ENCODE data around the gene EHBP1L1. TPM values are rescaled to one million over a fixed set of nuclear protein-coding genes. Genes with fewer than 3 reads are reported as not detected.

EHBP1L1 gene
- total RNA-seq, 1 donor from 2014 or later, result 52.6 TPM

DNA sequence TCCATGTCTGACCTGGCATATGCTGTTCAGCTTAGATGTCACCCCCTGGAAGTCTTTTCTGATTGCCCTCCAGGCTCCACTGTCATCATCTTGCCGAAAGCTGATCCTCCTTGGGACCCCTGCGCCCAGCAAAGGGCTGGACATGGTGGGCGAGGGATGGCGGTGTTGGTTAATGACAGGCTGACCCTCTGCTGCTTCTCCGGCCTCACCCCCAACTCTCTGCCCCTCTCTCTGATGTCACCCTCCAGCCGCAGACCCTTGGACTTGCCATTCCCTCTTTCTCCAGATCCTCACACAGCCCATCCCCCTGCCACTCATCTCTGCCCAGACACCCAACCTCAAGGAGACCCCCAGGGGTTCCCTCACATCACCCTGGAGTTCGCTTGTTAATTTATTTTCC, 2.3 kb downstream of the EHBP1L1 start:
- ATAC-seq, result no peak

DNA sequence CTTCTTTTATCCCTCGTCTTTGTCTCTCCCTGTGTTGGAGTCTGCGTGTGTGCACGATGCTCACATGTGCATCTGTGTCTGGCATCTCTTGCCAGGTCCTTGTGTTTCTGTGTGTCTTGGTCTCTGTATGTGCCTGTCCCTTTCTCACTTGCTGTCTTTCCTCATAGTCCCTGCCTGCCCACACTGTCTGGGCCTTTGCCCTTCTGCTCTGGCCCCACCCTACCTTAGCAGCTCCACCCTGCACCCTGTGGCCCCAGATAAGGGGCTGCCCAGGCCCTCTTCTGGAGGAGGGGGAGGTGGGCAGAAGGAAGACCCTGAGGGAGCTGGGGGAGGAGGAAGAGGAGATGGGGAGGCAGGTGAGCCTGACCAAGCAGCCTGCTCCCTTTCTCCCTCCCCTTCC, 2.8 kb downstream of the EHBP1L1 start:
- no peak for ATAC-seq

DNA sequence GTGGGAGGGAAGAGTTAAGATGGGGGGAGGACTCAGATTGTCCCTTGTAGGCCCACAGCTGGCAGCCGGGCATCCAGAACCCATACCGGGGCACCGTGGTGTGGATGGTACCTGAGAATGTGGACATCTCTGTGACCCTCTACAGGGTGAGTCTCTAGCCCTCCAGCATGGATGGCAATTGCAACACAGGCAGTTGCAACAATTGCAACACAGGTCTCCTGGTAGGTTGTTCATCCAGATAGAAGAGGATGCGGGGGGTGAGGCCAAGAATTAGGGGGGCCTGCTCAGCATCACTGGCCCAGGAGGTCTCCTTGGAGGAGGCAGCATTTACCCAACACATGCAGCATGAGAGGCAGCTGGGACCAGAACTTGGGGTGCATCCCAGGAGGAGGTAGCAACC, 3.4 kb downstream of the EHBP1L1 start:
- no peak for ATAC-seq

DNA sequence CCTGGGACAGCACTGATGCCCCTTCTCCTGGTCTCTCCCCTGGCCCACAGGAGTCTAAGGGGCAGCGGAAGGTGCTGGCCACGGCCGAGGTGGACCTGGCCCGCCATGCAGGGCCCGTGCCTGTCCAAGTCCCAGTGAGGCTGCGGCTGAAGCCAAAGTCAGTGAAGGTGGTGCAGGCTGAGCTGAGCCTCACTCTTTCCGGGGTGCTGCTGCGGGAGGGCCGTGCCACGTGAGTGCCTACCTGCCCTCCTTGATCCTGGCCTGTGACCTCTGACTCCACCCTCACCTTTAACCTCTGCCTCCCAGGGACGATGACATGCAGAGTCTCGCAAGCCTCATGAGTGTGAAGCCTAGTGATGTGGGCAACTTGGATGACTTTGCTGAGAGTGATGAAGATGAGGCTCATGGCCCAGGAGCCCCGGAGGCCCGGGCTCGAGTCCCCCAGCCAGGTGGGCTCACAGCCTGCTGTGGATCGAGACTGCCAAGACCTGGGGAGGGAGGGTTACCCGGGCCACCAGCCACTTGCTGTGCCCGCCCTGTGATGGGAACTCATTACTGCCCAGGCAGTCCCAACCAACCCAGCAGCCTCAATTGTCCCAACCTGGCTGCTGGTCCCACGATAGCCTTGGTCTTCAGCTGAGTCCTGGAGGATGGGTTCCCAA, 4.3 kb downstream of the EHBP1L1 start:
- no peak for ATAC-seq

DNA sequence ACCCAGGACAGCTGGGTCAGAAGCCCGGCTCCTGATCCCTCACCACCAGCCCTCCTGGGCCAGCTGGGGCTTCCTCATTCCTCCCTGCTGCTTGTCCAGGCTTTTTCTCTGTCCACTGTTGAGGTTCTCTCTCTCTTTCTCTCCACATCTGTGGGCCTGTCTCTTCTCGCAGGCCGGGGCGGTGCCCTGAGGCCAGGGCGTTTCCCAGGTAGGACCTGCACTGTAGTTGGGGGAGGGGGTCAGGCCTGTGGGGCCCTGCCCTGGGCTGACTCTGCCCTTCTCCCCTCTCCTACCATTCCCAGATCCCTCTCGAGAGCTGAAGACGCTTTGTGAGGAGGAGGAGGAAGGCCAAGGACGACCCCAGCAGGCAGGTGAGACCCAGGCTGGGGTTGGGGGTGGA, 4.9 kb downstream of the EHBP1L1 start:
- ATAC-seq, result no peak

DNA sequence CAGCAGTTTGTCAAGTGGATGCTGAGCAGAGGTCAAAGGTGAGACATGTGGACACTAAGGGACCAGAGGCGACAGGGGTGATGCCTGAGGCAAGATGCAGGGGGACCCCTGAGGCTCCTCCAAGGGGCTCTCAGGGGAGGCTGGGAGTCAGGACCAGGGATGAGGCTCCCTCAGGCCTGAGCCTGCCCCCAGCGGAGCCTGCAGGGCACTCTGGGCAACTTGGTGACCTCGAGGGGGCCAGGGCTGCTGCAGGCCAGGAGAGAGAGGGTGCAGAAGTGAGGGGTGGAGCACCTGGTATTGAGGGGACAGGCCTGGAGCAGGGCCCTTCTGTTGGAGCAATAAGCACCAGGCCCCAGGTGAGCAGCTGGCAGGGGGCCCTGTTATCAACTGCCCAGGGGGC, 6.1 kb downstream of the EHBP1L1 start:
- ATAC-seq, result no peak

DNA sequence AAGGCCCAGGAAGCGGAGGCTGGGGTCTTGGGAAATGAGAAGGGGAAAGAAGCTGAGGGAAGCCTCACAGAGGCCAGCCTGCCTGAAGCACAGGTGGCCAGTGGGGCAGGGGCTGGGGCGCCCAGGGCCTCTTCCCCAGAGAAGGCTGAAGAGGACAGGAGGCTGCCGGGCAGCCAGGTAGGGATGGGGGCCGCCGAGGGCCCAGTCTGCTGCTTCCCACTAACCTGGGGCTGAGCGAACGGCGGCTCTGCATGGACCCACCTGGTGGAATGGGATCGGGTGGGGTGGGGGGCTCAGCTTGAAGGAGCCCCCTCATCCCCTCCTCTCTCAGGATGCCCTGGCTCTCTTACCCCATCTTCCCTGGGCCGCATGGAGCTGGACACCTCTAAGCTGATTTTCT, 7.7 kb downstream of the EHBP1L1 start:
- no peak for ATAC-seq

DNA sequence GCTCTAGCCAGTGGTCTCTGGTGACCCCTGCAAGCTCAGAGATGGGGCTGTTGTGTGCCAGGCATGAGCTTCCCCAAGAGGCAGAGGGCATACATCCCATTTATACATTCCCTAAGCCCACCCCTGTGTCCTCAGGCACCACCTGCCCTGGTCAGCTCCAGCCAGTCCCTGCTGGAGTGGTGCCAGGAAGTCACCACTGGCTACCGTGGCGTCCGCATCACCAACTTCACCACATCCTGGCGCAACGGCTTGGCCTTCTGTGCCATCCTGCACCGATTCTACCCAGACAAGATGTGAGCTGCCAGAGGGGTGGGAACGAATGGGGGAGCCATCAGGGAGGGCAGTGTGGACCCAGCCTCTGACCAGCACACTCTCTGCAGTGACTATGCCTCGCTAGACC, 8.3 kb downstream of the EHBP1L1 start:
- no peak for ATAC-seq

DNA sequence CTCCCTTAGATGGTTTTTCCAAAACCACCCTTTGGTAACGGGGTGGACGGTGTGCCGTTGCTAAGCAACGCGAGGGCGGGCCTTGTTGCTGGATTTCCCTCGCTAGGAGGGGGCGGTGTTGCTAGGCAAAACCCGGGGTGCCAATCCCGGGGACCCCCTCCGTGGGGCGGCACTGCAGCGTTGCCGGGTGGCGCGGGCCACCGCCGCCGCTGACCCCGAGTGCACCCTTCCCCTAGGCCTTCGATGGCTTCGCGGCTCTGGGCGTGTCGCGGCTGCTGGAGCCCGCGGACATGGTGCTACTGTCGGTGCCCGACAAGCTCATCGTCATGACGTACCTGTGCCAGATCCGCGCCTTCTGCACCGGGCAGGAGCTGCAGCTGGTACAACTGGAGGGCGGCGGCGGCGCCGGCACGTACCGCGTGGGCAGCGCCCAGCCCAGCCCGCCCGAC, 8.9 kb downstream of the EHBP1L1 start:
- no peak for ATAC-seq

DNA sequence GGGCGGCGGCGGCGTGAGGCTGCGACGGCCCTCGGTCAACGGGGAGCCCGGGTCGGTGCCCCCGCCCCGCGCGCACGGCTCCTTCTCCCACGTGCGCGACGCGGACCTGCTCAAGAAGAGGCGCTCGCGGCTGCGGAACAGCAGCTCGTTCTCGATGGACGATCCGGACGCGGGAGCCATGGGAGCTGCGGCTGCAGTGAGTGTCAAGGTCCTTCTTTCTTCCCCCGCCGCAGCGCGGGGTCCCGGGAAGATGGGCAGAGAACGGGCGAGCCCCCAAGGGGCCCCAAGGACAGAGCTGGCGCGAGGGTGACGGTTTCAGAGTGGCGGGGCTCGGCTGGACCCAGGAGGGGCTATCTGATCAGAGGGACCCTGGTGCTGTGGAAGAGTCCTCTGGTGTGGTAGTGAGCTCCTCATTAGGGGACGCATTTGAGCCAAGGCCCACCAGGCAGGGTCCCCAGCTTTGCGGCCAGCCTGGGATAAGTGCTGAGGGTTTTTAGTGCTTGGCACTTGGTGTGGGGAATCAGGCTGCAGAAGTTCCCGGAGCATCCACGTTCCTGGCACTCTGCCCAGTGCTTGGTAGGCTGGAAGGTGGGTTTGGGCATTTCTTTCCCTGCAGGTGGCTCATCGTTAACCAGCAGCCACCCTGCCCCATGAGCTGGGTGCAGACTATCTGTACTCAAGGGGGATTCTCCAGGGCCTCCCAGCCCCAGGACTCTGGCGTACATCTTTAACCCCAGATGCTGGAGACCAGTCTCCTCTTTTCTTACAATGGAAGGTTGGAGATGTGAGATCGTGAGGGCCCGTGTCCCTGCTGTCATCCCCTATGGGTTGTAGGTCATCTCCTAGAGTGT, 9.8 kb downstream of the EHBP1L1 start:
- ATAC-seq, result no peak

DNA sequence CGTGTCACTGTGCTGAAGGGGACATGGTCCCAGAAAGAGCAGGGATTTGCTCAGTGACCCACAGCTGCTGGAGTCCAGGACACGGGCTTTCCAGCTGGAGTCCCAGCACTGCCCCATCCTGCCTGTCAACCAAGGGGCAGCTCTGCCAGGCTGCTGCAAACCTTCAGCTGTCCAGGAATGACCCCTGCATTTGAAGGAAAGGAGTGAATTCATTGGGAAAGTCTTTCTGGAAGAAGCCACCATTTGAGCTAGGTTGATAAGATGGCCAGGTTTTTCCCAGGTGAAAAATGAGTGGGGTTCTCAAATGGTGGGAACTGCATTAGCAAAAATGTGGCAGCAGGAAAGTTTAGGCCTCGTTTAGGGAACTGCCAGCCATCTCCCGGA, 10.4 kb downstream of the EHBP1L1 start:
- ATAC-seq, result no peak

DNA sequence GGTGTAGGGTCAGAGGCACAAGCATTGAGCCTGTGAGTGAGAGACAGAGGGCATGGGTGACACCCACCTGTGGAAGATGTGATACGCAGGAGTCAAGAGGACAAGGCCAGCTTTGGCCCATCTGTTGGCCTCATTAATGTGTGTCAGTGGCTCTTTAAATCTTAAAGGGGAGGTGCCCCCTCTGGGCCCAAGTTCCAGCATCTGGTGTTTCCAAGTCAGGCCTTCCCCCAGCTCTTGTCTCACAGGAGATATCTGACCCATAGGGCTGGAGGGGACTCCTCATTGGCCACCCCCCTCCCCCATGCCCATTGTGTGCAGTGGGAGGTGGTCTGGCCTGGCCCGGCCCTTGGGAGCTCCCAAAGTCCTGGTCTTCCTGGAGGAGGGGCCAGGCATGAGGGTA, 10.8 kb downstream of the EHBP1L1 start:
- ATAC-seq, result no peak

DNA sequence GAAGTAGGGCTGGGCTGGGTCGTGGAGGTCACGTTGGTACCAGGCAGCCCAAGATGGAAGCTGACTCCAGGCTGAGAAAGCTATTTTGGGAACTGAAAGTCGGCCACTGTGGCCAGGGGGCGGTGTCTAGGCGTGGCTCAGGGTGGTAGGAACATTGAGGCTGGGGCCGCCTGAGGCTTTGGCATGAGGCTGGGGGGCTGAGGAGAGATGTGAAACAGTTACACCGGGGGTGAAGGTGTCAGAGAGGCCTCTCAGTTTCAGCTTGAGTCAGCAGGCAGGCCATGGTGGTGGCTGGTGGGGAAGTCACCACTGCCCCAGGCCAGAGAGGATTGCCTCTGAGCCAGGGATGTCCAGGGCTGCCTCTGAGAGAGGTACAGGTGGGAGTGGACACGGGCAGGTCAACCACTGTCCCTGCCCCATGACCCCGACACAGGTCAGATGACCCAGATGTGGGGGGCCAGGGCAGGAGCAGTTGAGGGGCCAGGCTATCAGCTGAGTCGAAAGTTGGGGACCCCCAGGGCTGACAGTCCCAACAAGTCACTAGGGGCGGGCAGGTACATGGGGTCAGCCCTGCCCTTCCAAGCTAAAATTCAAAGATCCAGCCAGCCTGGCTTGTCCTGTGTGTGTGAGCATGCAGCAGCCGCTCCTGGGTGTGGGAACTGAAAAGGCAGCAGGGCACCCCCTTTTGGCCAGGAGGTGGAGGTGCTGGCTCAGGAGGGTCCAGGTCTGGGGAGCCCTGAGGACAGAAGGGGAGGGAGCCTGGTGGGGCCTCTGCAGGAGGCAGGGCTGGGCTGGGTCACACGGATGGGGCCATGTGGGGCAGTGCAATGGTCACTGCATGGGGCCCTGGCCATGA, 12.6 kb downstream of the EHBP1L1 start:
- peak; percentile 58 for ATAC-seq

DNA sequence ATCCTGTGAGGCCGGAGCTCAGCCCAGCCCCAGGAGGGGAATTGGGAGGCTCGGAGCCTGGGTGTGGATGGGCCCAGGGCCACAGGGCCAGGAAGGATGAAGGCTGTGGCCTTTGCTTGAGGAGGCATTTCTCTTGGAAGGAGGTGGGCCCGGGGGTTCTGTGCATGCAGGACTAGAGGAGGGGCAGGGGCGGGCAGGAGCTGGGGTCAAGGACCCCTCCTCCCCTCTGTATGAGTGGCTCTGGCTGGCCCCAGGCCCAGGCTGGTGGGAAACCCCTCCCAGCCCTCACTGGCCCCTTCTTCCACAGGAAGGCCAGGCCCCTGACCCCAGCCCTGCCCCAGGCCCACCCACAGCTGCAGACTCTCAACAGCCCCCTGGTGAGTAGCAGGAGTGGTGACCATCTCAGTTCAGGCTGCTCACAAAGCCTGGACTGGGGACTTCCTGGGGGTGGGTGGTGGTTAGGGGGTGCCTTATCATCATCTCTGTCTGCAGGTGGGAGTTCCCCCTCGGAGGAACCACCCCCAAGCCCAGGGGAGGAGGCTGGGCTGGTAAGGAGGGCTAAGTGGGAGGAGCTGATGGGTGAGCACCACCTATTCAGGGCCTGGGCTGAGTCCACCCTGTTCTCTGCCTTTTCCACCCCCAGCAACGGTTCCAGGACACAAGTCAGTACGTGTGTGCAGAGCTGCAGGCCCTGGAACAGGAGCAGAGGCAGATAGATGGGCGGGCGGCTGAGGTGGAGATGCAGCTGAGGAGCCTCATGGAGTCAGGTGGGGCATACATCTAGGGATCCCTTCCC, 13.8 kb downstream of the EHBP1L1 start:
- ATAC-seq, result no peak

DNA sequence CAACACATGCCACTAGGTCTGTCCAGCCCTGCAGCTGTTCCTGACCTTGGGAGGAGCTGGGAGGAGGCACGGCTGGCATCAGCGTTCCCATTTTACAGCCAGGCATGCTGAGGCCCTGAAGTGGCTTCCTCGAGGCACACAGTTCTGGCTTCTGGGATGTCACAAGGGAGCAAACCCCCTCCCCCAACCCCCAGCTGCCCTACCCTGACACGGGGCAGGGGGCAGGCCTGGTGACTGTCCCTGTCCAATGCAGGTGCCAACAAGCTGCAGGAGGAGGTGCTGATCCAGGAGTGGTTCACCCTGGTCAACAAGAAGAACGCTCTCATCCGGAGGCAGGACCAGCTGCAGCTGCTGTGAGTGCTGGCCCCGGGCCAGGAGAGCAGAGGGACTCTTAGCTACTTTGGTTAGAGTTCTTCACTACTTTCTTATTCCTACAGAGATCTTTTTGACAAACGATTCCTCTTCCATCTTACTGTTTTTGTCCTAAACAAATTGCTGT, 14.4 kb downstream of the EHBP1L1 start:
- ATAC-seq, result no peak

DNA sequence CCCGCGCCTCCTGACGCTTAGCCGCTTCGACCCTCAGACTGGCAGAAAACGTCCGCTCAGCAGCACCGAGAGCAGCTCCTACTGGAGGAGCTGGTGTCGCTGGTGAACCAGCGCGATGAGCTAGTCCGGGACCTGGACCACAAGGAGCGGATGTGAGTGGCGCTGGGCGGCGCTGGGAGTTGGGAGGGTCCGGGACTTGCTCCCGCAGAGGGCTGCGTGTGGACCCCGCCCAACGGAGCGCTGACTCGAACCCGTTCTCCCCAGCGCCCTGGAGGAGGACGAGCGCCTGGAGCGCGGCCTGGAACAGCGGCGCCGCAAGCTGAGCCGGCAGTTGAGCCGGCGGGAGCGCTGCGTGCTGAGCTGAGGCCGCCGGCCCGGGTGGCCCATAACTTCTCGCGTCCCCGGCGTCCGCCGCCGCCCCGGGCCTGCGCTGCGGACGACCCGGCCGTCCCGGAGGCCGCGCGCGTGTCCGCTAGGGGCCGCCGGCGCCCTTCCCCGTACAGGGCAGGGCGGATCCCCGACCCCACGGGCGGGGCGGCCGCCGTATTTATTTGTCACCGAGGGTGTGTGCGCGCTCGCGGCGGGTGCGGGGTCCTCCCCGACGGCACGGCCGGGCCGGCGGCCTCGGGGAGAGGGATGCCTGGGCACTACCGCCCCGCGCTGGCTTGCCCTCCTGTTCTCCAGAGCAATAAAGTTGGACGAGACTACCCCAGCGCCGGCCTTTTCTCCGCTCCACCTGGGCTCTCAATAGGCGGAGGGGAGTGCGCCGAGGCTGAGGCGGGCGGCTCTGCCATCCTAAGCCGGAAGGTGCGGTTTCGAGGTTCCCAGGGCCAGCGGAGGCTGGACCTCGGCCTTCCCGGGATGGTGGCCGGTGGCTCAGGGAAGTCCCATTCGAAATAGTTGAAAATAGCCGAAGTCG, 16.3 kb downstream of the EHBP1L1 start:
- peak; percentile 12 for ATAC-seq

DNA sequence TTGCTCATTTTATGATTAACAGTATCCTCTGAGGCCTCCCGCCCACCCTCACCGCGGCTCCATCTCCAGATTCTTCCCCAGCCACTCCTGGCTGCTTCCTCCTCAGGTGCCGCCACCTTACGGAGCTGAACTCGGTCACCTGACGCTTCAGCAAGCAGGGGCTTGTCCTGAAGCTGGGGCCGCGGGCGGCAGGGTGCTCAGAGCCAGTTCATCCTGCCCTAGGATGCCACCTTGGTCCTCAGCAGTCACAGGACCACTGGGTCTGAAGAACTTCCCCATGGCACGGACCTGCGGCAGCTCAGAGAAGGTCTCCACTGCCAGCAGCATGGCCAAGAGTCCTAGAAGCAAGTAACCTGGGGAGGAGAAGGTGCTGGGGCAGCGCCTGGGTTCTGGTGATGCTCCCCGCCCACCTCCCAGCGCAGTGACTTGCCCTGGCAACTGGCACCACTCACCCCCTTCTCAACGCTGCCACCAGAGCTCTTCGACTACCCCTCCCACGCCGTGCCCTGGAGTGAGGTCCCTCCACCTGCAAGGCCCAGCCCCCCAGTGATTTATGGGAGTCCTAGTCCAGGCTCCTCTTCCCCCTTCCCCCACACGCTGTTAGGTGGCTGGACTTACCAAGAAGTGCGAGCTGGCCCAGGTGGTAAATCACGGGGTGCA, 17.1 kb downstream of the EHBP1L1 start:
- ATAC-seq, result peak; percentile 55

DNA sequence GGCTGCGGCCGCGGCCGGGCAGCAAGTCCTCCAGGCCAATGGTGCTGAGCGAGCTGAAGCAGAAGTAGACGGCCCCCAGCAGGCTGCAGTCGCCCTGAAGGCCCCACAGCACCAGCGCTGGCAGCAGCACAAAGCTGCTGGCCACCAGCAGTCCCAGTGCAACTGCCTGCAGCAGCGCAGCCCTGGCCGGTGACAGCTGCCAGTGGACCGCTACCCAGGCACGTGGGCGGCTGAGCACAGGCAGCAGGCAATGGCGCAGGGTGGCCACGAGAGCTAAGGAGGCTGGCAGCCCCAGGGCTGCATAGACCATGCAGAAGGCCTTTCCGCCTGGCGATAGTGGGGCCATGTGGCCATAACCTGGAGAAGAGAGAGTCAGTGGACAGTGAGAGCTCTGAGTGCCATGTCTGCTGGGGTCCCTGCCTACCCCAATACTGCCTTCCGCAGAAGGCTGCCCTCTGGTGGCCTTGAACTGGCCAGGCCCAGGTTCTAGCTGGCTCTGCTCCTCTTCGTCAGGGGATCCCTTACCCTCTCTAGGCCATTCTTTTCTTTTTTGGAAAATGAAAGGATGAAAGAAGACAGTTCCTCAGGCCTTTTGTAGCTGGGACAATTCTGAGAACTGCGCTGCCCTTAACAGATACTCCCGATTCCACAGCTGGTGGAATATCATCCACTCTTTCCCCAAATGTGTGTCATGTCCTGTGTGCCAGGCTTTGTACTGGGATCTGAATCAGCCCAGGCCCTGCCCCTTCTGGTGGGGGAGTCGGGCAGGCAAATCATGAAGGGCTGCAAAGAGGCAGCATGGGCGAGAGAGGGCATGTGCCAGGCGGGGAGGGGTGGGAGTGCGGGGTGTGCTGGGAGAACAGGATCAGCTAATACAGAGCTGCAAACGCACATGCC, 17.9 kb downstream of the EHBP1L1 start:
- ATAC-seq, result peak; percentile 10

DNA sequence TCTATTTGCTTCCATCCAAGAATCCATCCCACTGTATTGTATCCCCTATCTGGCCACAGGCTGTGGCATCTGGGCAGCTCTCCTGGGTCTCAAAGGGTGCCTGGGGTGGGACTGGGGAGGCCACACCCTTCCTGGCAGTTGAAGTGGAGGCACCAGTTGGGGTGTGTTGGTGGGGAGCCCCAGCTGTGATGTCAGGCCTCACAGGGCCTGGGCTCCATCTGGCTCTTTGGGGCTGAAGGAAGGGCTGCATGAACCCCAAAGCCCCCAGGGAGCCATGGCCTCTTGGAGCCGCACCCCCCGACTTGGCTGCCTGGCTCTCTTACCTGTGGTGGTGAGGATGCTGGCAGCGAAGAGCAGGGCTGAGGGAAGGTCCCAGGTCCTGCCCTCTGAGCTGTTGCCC, 19.3 kb downstream of the EHBP1L1 start:
- peak; percentile 60 for ATAC-seq

Data from esophagus mucosa (tissue), 1 donor.